Left lung (tissue), 10 donors: ENCODE measurements around the gene ARAF. TPM values are rescaled to one million over a fixed set of nuclear protein-coding genes. Genes with fewer than 3 reads are reported as not detected.

Experiments used
- ATAC-seq: fragments of 200-7000 bp; cut with Tn5 transposase; one replicate; pipeline ENCODE4 v1.9.1; 2020; ENCODE audit warnings: moderate library complexity
- DNase-seq, 4 donors: peaks; one replicate each; pipeline ENCODE4 v3.0.0-alpha.2; 2013 to 2020
- H3K27ac ChIP-seq, 2 donors: fragments of 200-600 bp; sonication (generic) in 1 of 2; one replicate each; pipeline versions ENCODE4 v1.5.0 to v1.8.0; 2020 to 2021
- H3K27me3 ChIP-seq, 2 donors: fragments of 200-600 bp; sonication (generic) in 1 of 2; one replicate each; pipeline versions ENCODE4 v1.5.0 to v1.8.0; 2020 to 2021
- H3K36me3 ChIP-seq, 2 donors: fragments of 200-600 bp; sonication (generic) in 1 of 2; one replicate each; pipeline versions ENCODE4 v1.5.0 to v1.8.0; 2020 to 2021
- H3K4me1 ChIP-seq, 2 donors: fragments of 200-600 bp; one replicate each; pipeline ENCODE4 v1.8.0; 2021
- H3K4me3 ChIP-seq, 2 donors: fragments of 200-600 bp; sonication (generic) in 1 of 2; one replicate each; pipeline versions ENCODE4 v1.5.0 to v1.8.0; 2020 to 2021; ENCODE audit warnings: mild to moderate bottlenecking in 1 of 2
- H3K9me3 ChIP-seq, 2 donors: fragments of 200-600 bp; sonication (generic) in 1 of 2; one replicate each; pipeline versions ENCODE4 v1.5.0 to v1.8.0; 2020 to 2021
- CTCF ChIP-seq, 2 donors: fragments of 200-600 bp; sonication (generic) in 1 of 2; IDR thresholded peaks; one replicate each; pipeline versions ENCODE4 v1.5.0 to v1.8.0; 2021; ENCODE audit warnings: antibody characterized with exemption in 2 of 2
- intact Hi-C, 2 donors: fragments of 100-400 bp; cut with DNase I; formaldehyde crosslinking; loops; one replicate each; pipeline versions ENCODE4 v1.11.2 to v1.14.2; 2022
- polyA plus RNA-seq, 6 donors: library from polyadenylated mRNA; unstranded; fragments of 120-200 nt; gene quantifications; one replicate each; pipeline ENCODE4 v1.2.1, GENCODE V29; 2013; ENCODE audit not compliant: insufficient read length in 6 of 6
- total RNA-seq, 2 donors: library from RNA; stranded (reverse); fragmentation: NEBNext Ultra II Directional; extraction: Animal tissue kit (Norgen Biotek cat#: 25700); gene quantifications; one replicate each; pipeline ENCODE4 v1.2.1, GENCODE V29; 2021
- donor health status: DM: no; HTN: yes; CAD: no.
- donor health status: DM: no; HTN: no; CAD: no.

The ARAF gene
- total and polyA plus RNA-seq, 8 donors, result 47.5 to 93.1 (median 54.4) TPM

GRCh38 chrX:47556045-47556623, 4.9 kb upstream of the ARAF start:
- TF ChIP-seq CTCF (IDR thresholded peaks at IDR 0.05), result no peak
- Histone ChIP-seq H3K27me3 (no peaks in the 10 kb centered on the region), H3K9me3 (no peaks in the 10 kb centered on the region), H3K36me3 (no peaks in the 10 kb centered on the region), H3K27ac (peak overlapping the region; percentile 84 to 86), H3K4me1 (peaks cover 0 to 3% of the 10 kb centered on the region in 2 donors), H3K4me3 (peak overlapping the region; percentile 26 to 41)
- intact Hi-C loops, result no loop called here
- peak; percentile 73 to 92 (median 89) for DNase-seq
- ATAC-seq, result peak; percentile 93

GRCh38 chrX:47558436-47558835, 2.6 kb upstream of the ARAF start:
- peaks cover 0 to 20% of the 10 kb centered on the region in 2 donors for H3K4me1 ChIP-seq
- H3K9me3 ChIP-seq, result no peaks in the 10 kb centered on the region
- H3K27me3 ChIP-seq, result no peaks in the 10 kb centered on the region
- DNase-seq, result no peak
- intact Hi-C loops, result no loop called here
- H3K27ac ChIP-seq, result no peak overlapping the region
- peaks cover 0 to 7% of the 10 kb centered on the region in 2 donors for H3K36me3 ChIP-seq
- no peak for ATAC-seq
- H3K4me3 ChIP-seq, result no peak overlapping the region
- no peak for TF ChIP-seq CTCF (IDR thresholded peaks at IDR 0.05)

- TF ChIP-seq CTCF (IDR thresholded peaks at IDR 0.05), result no peak
- Histone ChIP-seq H3K27me3 (no peaks in the 10 kb centered on the region), H3K9me3 (no peaks in the 10 kb centered on the region), H3K4me1 (peaks cover 0 to 32% of the 10 kb centered on the region in 2 donors), H3K27ac (peak overlapping the region; percentile 89 to 96), H3K4me3 (peak overlapping the region; percentile 15 to 56), H3K36me3 (peaks cover 0 to 23% of the 10 kb centered on the region in 2 donors)
- ATAC-seq (no peak), DNase-seq (no peak)
- intact Hi-C loops, result no loop called here
Observed at GRCh38 chrX:47560179-47560933, 649 bp upstream of the ARAF start.

- Histone ChIP-seq H3K36me3 (peaks cover 0 to 31% of the 10 kb centered on the region in 2 donors), H3K4me1 (peaks cover 0 to 30% of the 10 kb centered on the region in 2 donors), H3K9me3 (no peaks in the 10 kb centered on the region), H3K4me3 (peak overlapping the region; percentile 46 to 56), H3K27ac (peak overlapping the region; percentile 89 to 96), H3K27me3 (no peaks in the 10 kb centered on the region)
- DNase-seq, result no peak
- no peak for TF ChIP-seq CTCF (IDR thresholded peaks at IDR 0.05)
- no peak for ATAC-seq
- intact Hi-C loops, result no loop called here
Observed at GRCh38 chrX:47561659-47562151, 700 bp downstream of the ARAF start.

GRCh38 chrX:47562615-47563243, 1.7 kb downstream of the ARAF start:
- TF ChIP-seq CTCF (IDR thresholded peaks at IDR 0.05), result no peak
- no peaks in the 10 kb centered on the region for H3K9me3 ChIP-seq
- ATAC-seq (no peak), DNase-seq (no peak)
- H3K27ac ChIP-seq, result no peak overlapping the region
- no peaks in the 10 kb centered on the region for H3K27me3 ChIP-seq
- peak overlapping the region in 1 of 2 donors; percentile 56 for H3K4me3 ChIP-seq
- H3K4me1 ChIP-seq, result peaks cover 0 to 28% of the 10 kb centered on the region in 2 donors
- peaks cover 0 to 41% of the 10 kb centered on the region in 2 donors for H3K36me3 ChIP-seq
- intact Hi-C loops, result no loop called here
